Loucy (cell line): ENCODE measurements around the gene TADA3.

ENCODE experiments used
- EZH2phosphoT487 ChIP-seq: fragments of 200-600 bp; IDR thresholded peaks from 2 replicates; pipeline ENCODE4 v1.6.1; 2018; ENCODE audit warnings: antibody characterized with exemption, mild to moderate bottlenecking, moderate library complexity, borderline replicate concordance
- TF ChIP-seq, protein P1 (sequence below): fragments of 200-600 bp; sonication (generic); conservative IDR thresholded peaks from 2 replicates; pipeline ENCODE4 v1.5.1; 2014; ENCODE audit warnings: mild to moderate bottlenecking, antibody characterized with exemption, low read length

DNA sequence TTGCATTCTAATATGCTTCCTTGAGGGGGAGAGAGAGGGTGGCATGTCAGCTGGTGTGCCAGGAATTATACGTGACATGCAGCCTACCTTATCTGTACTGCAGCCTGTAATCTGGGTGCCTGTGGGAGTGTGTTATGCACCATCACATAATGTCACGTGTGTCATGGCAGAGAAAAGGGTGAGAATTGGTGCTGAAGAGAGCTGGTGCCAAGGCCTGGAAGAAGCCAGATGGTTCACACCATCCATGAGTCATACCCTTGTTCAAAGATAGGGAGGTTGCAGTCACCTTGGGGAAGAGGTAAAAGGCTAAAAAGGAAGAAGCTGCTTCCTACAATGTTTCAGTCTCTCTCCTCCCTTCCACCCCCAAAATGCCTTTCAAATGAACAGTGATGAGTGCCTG lies 55.4 kb downstream of the TADA3 start:
- TF ChIP-seq, protein P1, sequence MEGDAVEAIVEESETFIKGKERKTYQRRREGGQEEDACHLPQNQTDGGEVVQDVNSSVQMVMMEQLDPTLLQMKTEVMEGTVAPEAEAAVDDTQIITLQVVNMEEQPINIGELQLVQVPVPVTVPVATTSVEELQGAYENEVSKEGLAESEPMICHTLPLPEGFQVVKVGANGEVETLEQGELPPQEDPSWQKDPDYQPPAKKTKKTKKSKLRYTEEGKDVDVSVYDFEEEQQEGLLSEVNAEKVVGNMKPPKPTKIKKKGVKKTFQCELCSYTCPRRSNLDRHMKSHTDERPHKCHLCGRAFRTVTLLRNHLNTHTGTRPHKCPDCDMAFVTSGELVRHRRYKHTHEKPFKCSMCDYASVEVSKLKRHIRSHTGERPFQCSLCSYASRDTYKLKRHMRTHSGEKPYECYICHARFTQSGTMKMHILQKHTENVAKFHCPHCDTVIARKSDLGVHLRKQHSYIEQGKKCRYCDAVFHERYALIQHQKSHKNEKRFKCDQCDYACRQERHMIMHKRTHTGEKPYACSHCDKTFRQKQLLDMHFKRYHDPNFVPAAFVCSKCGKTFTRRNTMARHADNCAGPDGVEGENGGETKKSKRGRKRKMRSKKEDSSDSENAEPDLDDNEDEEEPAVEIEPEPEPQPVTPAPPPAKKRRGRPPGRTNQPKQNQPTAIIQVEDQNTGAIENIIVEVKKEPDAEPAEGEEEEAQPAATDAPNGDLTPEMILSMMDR: no peak
- no peak for TF ChIP-seq EZH2phosphoT487
